M059J (cell line): ENCODE data around the gene LY6G5B. TPM values are rescaled to one million over a fixed set of nuclear protein-coding genes. Genes with fewer than 3 reads are reported as not detected.
A peak's percentile ranks its signal among the peaks of the same experiment; 100 is the strongest.

ENCODE experiments used
- DNase-seq: peaks from one replicate; pipeline ENCODE4 v3.0.0-alpha.2; 2012; ENCODE audit warnings: low read depth
- total RNA-seq: library from RNA; depleted of rRNA; stranded (reverse); fragments of >200 nt; shearing (Covaris generic); gene quantifications from 2 replicates; pipeline ENCODE4 v1.2.3, GENCODE V29; 2014; rRNA removed

LY6G5B gene, protein sequence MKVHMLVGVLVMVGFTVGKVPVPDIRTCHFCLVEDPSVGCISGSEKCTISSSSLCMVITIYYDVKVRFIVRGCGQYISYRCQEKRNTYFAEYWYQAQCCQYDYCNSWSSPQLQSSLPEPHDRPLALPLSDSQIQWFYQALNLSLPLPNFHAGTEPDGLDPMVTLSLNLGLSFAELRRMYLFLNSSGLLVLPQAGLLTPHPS
- 0.10 and 1.1 TPM in 2 replicates for total RNA-seq

DNA sequence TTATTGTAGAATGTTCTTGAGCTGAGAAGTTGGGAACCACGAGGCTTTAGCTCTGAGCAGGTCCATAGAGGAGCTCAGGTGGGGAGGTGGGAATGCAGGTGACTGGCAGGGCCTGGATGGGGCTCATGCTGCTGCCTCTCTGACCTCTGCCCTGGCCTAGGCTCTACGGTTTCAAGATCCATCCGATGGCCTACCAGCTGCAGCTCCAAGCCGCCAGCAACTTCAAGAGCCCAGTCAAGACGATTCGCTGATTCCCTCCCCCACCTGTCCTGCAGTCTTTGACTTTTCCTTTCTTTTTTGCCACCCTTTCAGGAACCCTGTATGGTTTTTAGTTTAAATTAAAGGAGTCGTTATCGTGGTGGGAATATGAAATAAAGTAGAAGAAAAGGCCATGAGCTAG is at the start of gene LY6G5B:
TSS of gene LY6G5B (plus strand) at position 301 of the 400 bp plus-strand sequence. CDS start 975 bp downstream, outside the sequence.
- no peak for DNase-seq

DNA sequence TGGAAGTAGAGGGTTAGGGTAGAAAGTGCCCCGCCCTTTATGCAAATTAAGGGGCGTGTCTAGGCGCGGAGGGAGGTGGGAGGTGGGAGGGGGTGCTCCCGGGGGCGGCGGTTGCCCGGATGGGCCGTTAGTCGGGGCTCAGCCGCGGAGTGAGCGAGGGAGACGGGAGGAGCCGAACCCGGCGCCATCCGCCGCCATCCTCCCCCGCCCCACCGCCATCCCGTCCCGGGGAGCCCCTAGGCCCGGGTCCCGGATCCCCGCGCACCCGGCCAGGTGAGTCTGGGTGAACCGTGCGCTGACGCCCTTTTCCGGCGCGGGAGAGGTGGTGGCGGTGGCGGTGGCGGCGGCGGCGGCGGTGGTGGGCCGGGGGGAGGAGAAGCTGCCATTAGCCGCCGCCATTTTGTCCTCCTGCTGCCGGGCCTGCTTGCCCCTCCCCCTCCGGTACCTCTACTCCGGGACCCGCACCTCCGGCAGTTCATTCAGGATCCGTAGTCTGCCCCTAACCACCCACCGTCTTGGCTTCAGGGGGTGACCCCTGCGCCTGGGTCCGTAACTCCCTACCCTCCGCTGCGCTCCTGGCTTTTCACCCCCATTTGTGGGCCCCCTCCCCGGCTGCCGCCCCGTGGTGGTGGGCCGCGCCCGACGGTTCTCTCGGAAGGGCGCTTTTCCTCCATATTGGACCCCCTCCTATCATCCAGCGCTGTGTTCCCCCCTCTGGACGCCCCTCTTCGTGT is 49.0 kb upstream of the LY6G5B start, which contains the start of gene PRRC2A:
TSS of gene PRRC2A (plus strand) at position 130 of the 734 bp plus-strand sequence. CDS start 2,075 bp downstream, outside the sequence.
- DNase-seq, result no peak

DNA sequence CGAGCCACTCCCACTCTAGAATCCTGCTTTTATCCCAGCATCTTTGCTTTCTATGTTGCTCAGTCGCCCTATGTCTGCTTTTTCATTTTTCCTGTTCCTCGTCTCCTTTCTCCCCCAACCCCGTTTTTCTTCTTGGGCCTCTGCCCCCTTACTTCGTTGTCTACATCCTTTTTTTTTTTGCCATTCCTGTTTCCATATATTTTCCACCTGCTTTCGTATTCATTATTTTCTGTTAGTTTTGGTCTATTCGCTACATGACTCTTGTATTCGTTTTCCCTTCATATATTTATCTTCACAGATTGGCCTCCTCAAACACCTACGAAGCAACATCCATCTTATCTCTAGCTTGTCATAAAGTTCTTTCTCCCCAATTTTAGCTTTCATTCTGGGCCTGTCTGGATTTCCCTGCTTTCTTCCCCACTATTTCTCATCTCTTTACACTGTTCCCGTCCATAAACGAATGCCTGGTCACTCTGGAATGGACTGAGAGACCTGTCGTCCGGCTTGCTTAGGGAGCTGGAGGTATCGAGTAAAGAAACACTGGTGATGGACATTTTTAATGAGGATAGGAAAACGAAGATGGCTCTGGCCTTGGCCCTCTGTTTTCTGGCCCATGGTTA is 48.3 kb upstream of the LY6G5B start:
- no peak for DNase-seq

DNA sequence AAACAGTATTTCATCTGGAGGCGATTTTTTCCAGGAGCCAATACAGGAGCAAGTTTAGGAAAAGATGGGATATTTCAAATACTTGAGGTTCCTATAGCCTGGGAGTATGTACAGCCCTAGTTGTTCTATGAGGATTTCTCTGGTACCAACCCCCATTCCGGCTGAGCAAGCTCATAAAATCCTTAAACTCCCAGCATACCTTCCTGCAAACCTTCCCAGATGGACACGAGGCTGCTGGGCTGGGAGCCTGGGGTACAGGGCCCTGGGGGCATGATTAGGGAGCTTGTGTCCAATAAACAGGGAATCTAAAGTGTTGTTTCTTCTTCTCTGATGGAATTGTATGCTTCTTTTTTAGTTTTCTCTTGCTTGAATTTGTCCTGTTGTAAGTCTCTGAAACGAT is 47.8 kb upstream of the LY6G5B start:
- DNase-seq, result peak; percentile 49

DNA sequence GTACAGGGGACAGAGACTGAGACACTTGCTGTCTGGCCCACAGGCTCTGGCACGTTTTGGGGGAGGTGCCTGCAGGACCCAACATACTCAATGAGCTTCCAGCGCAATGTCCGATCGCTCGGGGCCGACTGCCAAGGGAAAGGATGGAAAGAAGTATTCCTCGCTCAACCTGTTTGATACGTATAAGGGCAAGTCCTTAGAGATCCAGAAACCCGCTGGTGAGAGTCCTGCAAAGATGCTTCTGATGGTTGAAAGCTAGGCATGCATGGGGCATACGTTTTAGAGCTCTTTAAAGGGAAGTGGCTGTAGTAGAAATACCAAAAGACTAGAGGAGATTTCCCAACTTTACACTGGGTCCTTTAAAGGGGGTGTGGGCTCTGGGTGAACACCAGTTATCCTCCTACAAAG is 47.1 kb upstream of the LY6G5B start:
- no peak for DNase-seq

DNA sequence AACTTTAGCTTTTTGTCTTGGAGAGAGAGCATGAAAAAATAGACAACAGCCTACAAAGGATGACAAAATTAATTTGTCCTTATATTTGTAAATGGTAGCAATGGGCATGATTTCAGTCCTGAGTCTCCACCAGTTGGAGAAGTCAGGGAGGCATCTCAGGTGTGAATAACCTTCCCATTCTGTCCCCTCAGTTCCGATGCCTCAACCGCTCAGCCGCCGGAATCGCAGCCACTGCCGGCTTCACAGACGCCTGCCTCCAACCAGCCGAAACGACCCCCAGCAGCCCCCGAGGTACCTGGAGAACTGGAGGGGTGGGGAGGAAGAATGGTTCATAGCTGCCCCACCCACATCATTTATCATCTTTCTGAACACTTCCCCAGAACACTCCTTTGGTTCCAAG is 45.7 kb upstream of the LY6G5B start:
- no peak for DNase-seq

DNA sequence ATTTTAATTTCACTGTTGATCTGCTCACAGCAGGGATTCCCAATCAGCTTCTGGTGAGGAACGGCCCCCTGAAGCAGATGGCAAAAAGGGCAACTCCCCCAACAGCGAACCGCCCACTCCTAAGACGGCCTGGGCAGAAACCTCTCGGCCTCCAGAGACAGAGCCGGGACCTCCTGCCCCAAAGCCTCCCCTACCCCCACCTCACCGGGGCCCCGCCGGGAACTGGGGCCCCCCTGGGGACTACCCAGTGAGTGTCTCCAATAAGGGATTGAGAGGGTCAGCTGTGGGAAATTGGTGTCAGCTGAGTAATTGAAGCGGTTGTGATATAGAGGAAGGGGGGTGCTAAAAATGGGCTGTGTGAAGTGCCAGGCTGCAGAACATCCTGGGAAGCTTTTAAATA is 42.8 kb upstream of the LY6G5B start:
- no peak for DNase-seq

DNA sequence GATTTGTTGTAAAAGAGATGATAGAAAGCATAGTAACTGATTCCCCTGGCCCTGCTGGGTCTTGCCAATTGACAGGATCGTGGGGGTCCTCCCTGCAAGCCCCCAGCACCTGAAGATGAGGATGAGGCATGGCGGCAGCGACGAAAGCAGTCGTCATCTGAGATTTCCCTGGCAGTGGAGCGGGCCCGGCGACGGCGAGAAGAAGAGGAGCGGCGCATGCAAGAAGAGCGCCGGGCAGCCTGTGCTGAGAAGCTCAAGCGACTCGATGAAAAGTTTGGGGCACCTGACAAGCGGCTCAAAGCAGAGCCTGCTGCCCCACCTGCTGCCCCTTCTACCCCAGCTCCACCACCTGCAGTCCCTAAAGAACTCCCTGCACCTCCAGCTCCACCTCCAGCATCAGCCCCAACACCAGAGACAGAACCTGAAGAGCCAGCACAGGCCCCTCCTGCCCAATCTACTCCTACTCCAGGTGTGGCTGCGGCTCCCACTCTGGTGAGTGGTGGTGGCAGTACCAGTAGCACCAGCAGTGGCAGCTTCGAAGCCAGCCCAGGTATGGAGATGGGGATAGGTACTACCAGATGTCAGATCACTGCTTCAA is 42.0 kb upstream of the LY6G5B start:
- DNase-seq, result no peak

DNA sequence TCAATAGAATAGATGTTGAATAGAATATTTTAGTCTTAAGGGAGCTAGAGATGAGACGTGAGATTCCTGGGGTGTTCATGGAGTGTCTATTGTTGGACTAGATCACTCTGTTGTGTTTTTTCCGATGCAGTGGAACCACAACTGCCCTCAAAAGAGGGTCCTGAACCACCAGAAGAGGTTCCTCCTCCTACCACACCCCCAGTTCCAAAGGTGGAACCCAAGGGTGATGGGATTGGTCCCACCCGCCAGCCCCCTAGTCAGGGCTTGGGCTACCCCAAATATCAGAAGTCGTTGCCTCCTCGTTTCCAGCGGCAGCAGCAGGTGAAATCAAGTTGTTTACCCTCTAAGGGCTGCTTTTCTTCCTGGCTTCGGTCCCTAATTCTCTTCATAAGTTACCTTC is 40.8 kb upstream of the LY6G5B start:
- no peak for DNase-seq

DNA sequence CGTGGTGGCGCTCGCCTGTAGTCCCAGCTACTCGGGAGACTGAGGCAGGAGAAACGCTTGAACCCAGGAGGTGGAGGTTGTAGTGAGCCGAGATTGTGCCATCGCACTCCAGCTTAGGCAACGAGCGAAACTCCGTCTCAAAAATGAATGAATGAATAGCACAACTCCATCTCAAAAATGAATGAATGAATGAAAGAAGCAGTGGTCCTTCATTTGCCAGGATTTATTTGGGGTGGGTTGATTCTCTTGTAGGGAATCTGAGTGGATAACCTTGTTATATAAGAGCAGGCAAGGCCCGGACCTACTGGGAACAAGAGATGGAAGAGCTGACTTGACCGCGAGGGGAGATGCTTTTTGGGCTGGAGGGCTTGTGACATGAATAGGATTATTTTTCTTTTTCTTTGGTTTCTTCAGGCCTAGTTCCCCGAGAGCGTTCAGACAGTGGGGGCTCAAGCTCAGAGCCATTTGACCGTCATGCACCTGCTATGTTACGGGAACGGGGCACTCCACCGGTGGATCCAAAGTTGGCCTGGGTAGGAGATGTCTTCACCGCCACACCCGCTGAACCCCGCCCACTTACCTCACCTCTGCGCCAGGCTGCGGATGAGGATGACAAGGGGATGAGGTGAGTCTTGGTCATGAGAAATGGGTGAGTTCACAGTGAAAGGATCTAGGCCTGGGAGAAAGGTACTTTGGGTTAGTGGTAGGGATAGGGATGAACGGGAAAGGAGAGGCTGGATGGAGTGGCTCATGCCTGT is 39.4 kb upstream of the LY6G5B start:
- no peak for DNase-seq

DNA sequence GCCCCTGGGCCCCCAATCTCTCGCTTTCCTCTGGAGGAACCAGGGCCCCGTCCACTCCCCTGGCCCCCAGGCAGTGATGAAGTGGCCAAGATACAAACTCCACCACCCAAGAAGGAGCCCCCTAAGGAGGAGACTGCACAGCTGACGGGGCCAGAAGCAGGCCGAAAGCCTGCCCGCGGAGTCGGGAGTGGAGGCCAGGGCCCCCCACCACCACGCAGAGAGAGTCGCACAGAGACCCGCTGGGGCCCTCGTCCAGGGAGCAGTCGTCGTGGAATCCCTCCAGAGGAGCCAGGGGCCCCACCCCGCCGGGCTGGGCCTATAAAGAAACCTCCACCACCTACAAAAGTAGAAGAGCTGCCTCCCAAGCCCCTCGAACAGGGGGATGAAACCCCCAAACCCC is 38.6 kb upstream of the LY6G5B start:
- DNase-seq, result no peak

DNA sequence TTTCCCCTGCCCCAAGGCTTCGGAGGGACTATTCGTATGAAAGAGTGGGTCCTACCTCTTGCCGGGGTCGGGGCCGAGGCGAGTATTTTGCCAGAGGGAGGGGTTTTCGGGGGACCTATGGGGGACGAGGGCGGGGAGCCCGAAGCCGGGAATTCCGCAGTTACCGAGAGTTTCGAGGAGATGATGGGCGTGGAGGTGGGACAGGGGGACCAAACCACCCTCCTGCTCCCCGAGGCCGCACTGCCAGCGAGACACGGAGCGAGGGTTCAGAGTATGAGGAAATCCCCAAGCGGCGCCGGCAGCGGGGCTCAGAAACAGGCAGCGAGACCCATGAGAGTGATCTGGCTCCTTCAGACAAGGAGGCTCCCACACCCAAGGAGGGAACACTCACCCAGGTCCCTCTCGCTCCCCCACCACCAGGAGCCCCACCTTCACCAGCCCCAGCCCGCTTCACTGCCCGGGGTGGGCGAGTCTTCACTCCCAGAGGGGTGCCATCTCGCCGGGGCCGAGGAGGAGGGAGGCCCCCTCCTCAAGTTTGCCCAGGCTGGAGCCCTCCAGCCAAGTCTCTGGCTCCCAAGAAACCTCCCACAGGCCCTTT is 38.0 kb upstream of the LY6G5B start:
- no peak for DNase-seq

DNA sequence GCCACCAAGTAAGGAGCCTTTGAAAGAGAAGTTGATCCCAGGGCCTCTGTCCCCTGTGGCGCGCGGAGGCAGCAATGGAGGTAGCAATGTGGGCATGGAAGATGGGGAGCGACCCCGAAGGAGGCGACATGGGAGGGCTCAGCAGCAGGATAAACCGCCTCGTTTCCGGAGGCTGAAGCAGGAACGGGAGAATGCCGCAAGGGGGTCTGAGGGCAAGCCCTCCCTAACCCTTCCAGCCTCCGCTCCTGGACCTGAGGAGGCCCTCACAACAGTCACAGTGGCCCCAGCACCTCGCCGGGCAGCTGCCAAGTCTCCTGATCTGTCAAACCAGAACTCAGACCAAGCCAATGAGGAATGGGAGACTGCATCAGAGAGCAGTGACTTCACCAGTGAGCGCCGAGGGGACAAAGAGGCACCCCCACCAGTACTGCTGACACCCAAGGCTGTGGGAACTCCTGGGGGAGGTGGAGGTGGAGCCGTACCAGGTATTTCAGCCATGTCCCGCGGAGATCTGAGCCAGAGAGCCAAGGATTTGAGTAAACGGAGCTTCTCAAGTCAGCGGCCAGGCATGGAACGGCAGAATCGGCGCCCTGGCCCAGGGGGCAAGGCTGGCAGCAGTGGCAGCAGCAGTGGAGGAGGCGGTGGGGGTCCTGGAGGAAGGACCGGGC is 37.4 kb upstream of the LY6G5B start:
- no peak for DNase-seq

DNA sequence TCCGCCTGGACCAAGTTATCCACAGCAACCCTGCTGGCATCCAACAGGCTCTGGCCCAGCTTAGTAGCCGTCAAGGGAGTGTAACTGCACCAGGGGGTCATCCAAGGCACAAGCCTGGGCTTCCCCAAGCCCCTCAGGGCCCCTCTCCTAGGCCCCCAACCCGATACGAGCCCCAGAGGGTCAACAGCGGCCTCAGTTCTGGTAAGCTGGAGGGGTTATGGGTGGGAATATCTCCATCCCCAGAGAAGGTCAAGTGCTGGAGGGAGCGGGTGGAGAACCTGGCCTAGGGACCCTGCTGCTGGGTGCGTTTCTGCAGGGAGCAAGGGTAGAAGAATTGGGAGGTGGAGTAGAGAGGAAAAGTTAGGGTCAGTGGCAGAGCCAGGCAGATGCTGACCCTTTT is 36.3 kb upstream of the LY6G5B start:
- no peak for DNase-seq

DNA sequence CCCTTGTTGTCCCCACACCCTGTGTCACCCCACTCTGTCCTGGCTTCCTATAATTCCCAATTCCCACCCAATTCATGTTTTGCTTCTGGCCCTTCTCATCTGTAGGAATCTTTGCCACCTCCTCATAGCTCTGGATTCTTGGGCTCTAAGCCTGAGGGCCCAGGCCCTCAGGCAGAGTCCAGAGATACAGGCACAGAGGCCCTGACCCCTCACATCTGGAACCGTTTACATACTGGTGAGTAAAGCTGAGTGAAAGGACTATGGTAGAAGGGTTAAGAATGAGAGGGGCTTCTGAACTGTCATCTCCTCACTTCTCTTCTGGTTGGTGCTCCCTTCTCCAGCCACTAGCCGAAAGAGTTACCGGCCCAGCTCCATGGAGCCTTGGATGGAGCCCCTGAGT is 35.6 kb upstream of the LY6G5B start:
- DNase-seq, result no peak

DNA sequence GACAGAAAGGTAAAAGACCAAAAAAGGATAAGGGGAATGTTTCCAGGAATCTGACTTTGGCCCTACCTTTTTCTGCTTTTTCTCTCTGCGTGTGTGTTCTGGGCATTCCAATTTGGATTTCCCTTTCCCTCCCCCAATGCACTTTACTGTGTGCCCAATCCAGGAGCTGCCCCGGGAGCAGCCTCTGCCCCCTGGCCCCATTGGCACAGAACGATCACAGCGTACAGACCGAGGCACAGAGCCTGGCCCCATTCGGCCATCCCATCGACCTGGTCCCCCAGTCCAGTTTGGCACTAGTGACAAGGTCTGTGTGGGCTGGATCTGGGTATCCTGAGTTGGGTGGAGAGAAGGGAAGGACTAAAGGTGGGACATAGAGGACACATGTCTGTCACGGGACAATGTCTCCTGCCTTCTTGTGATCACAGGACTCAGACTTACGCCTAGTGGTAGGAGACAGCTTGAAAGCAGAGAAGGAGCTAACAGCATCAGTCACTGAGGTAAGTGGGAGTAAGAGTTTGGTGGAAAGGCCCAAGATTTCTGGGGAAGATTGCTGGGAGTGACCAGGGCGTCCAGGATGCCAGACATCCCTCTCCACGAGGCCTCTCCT is 34.7 kb upstream of the LY6G5B start:
- no peak for DNase-seq

DNA sequence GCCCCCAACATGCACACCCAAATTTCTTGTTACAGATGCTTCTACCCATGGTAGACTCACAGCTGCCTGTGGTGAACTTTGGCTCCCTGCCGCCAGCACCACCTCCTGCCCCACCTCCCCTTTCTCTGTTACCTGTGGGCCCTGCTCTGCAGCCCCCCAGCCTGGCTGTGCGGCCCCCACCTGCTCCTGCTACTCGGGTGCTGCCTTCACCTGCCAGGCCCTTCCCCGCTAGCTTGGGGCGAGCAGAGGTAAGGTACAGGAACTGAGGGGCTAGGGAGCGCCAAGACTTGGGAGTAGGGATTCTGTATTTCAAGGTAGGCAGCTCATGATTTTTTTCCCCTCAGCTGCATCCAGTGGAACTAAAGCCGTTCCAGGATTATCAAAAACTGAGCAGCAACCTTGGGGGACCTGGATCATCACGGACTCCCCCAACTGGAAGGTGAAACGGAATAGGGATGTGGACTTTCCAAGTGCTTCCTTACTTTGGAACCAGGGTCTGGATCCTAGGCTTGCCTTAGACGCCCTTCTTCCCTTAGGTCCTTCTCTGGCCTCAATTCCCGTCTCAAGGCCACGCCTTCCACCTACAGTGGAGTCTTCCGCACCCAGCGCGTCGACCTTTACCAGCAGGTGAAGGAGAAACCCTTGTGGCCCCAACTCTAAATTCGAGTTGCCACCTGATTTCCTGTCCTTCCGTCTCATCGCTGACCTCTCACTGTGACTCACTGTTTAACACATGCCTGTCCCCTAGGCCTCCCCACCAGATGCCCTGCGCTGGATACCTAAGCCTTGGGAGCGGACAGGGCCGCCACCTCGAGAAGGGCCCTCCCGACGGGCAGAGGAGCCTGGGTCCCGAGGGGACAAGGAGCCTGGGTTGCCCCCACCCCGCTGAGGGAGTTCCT is 32.8 kb upstream of the LY6G5B start:
- DNase-seq, result peak; percentile 39

DNA sequence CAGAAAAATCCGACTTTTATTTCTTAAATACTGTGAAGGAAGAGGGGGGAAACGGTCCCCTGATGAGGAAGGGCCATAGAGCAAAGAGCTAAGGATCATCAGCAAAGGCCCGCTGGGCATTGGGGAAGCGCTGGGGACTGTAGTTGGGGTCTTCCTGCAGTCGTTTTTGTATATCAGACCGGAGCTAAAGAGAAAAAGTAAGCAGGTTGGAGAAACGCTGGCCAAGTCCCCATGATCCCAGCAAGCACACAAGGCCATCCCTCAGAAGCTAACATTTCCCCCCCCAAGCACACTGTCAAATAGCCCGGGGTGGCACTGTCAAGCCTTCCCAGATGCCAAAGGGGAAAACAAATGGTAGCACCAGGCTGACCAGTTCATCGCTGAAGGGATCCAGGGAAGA is 30.7 kb upstream of the LY6G5B start:
- peak; percentile 36 for DNase-seq

DNA sequence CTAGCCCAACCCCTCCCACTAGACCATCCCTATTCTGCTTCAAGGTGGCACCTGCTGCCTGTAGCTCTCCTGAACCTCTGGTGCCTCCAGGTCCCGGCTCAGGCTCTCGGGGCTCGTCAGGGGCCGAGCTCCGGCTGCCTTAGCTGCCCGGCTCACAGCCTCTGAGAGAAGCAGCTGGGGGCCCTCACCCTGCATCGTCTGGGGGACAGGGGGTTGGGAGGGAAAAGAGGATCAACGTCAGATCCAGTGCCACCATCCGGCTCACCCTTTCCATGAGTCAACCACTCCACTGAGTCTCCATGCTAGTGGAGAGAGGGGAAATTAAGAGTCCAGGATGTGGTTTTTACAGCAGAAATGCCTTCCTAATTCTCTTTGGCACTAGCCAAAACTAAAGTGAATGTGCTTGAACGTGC is 30.3 kb upstream of the LY6G5B start:
- peak; percentile 94 for DNase-seq
